ENCODE data around the gene ADORA2A. TPM values are rescaled to one million over a fixed set of nuclear protein-coding genes. Genes with fewer than 3 reads are reported as not detected.

The ADORA2A gene
- total and polyA plus RNA-seq, 2 of the 8 experiments (the other 6 are each of a cell fraction or from before 2014, with no cell fraction given): 7.1 to 20.3 TPM

GRCh38 chr22:24485608-24486007 lies 58.2 kb downstream of the ADORA2A start (continued):
- TF ChIP-seq CTCF (IDR thresholded peaks at IDR 0.05; ENCODE audit: control extremely low read depth in 1 of 3, insufficient read depth in 1 of 3, low read depth in 1 of 3, low read length in 3 of 3) (peak in 2 of 3 experiments; percentile 12 to 18; a peak in 2 of 4 replicates), SIN3A (conservative IDR thresholded peaks at IDR 0.05 in 1 of 2, IDR thresholded peaks at IDR 0.05 in 1 of 2; ENCODE audit: low read depth in 1 of 2, low read length in 2 of 2) (no peak), RAD21 (IDR thresholded peaks at IDR 0.05 in 1 of 2, conservative IDR thresholded peaks at IDR 0.05 in 1 of 2; ENCODE audit: low read depth in 2 of 2, low read length in 2 of 2) (peak; percentile 36 to 46; a peak in 3 of 4 replicates), TAF7 (optimal IDR thresholded peaks at IDR 0.05; ENCODE audit: borderline replicate concordance, low read depth, low read length) (no peak), RFX5 (IDR thresholded peaks at IDR 0.05; ENCODE audit: borderline replicate concordance, low read depth, low read length) (no peak)
